Measurements from ENCODE around the gene MN1.

GRCh38 chr22:27727673-27728451, 73.7 kb downstream of the MN1 start:
- no peak for TF ChIP-seq CTCF (IDR thresholded peaks at IDR 0.05; ENCODE audit: low read length)
- TF ChIP-seq EZH2 (optimal IDR thresholded peaks at IDR 0.05; ENCODE audit: low read depth, low read length), result no peak
